NCI-H82 treated with DMSO at 0.1 percent for 48 hours (cell line): ENCODE results near the gene TAF9.
"Not testable (repeated sequence)": the region's sequence is repeated elsewhere in the genome, so short reads cannot be mapped to it uniquely, and the experiment has no call there.

Source experiments
- DNase-seq: peaks from one replicate; lab custom pipeline; 2025; ENCODE audit not compliant: unreplicated experiment; lab: John Stamatoyannopoulos, UW

TAF9 gene

GRCh38 chr5:69369340-69370121 is at the start of gene TAF9, which contains the start of the genes AK6 and RAD17:
TSS of gene TAF9 (minus strand) at chr5:69369520. CDS start at chr5:69365737, 3,783 bp downstream.
TSS of gene AK6 (minus strand) at chr5:69369520. CDS start at chr5:69369490, 30 bp downstream.
TSS of gene RAD17 (plus strand) at chr5:69369818. CDS start at chr5:69372209, 2,391 bp downstream.
- DNase-seq, result peak; percentile 78

DNA sequence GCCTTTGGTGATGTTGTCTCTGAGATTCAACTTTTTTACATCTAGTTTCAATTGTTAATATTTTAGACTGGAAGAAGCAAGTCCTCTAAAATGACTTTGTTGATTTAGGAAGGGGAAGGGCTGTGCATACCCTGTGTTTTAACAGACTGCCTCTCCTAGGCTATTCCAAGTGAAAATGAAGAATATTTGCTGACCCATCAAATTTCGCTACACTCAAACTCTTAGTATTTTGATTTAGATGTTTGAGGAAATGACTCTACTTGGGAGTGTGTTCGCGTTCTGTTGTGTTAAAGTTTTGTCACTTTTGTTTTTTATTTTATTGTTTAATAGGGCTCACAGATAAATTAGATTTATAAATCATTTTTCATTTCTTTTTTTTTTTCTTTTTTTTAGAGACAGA is 49.2 kb upstream of the TAF9 start:
- no peak for DNase-seq

GRCh38 chr5:69416699-69417098 is 47.4 kb upstream of the TAF9 start:
- no peak for DNase-seq

- DNase-seq, result no peak
Observed at GRCh38 chr5:69416180-69416579, 46.9 kb upstream of the TAF9 start.

DNA sequence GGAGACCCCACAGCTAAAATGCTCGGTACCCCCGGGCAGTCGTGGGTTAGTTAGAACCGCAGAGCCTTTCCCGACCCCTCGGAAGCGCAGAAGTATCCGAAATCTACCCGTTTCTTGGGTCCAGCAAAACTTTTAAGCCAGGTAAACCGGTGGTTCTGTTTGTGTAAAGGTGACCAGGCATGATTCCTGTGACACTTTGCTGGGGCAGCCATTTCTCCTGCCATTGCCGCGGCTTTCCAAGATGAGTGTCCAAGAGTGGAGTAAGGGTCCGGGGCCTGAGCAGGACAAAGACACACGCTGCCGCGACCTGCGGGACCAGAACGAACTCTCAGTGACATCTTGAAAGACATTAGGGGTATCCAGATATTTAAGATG is 46.3 kb upstream of the TAF9 start:
- DNase-seq, result no peak

GRCh38 chr5:69414885-69415583 is 45.7 kb upstream of the TAF9 start, which contains the start of gene MARVELD2:
TSS of gene MARVELD2 (plus strand) at chr5:69415116. CDS start at chr5:69419386, 4,270 bp downstream.
- DNase-seq, result no peak

GRCh38 chr5:69404659-69405330 is 35.5 kb upstream of the TAF9 start:
- no peak for DNase-seq

- no peak for DNase-seq
Observed at GRCh38 chr5:69378376-69378775, 9.1 kb upstream of the TAF9 start.

GRCh38 chr5:69374911-69375446 is 5.7 kb upstream of the TAF9 start:
- DNase-seq, result no peak

- no peak for DNase-seq
Observed at GRCh38 chr5:69372394-69372793, 3.1 kb upstream of the TAF9 start.

GRCh38 chr5:69370335-69370734 is 1.0 kb upstream of the TAF9 start:
- DNase-seq, result not testable (repeated sequence)

- DNase-seq, result no peak
Observed at GRCh38 chr5:69368458-69369339, 621 bp downstream of the TAF9 start.

DNA sequence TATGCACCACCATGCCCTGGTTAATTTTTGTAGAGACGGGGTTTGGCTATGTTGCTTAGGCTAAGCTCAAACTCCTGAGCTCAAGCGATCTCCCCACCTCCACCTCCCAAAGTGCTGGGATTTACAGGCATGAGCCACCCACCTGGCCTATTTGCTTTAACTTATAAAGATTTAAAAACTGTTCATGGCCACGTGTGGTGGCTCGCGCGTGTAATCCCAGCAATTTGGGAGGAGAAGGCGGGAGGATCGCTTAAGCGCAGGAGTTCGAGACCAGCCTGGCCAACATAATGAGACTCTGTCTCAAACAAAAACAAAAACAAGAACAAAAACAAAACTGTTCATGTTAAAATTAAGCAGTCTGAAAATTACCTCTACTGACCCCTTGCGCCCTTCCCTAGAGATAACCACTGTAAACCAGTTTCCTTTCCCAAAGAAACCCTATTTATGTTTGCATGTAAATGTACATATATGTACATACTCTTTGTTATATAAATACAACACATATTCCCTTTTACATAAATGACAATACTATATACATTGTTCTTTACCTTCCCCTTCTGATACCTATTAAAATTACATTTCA is 1.5 kb downstream of the TAF9 start:
- no peak for DNase-seq

- no peak for DNase-seq
Observed at GRCh38 chr5:69364850-69365249, 4.5 kb downstream of the TAF9 start.

- no peak for DNase-seq
Observed at GRCh38 chr5:69364414-69364813, 4.9 kb downstream of the TAF9 start.

GRCh38 chr5:69360442-69360841 is 8.9 kb downstream of the TAF9 start:
- no peak for DNase-seq

- DNase-seq, result no peak
Observed at GRCh38 chr5:69359699-69360098, 9.6 kb downstream of the TAF9 start.

DNA sequence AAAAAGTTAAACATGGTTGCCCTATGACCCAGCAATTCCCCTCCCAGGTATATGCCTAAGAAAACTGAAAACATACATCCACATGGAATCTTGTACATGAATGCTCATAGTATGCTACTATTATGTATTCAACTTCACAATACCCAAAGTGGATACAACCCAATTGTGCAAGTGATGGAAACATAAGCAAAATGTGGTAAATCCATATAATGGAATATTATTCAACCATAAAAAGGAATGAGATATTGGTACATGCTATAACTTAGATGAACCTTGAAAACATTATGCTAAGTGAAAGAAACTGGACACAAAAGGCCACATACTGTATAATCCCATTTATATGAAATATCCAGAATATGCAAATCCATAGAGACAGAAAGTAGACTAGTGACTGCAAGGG is 18.7 kb downstream of the TAF9 start:
- no peak for DNase-seq

DNA sequence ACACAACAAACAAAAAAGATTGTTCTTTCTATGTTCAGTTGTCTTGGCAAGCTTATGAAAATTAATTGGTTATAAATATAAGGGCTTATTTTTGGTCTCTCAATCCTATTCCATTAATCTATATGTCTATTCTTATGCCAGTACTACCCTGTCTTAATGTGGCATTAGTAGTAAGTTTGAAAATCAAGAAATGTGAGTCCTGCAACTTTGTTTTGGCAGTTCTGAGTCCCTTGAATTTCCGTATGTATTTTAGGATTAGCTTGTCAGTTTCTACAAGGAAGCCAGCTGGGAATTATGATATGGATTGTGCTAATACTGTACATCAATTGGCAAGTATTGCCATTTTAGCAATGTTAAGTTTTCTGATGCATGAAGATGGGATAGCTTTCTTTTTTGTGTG is 26.2 kb downstream of the TAF9 start:
- no peak for DNase-seq

DNA sequence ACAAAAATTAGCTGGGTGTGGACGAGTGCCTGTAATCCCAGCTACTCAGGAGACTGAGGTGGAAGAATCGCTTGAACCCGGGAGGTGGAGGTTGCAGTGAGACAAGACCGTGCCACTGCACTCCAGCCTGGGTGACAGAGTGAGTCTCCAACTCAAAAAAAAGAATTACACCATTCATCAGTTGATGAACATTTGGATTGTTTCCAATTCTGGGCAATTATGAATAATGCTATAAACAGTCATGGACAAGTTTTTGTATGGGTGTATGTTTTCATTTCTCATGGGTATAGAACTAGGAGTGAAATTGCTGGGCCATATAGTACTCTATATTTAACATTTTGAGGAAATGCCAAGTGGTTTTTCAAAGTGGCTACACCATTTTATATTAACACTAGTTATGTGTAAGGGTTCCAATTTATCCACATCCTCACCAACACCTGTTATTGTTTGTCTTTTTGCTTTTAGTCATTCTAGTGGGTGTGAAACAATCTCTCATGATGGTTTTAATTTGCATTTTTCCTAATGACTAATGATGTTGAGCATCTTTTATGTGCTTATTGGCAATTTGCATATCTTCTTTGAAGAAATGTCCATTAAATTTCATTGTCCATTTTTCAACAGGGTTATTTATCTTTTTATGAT is 27.7 kb downstream of the TAF9 start:
- no peak for DNase-seq
